GM12864 (cell line): ENCODE data around the gene MAGI1.

ENCODE experiments used
- DNase-seq: peaks from one replicate; pipeline ENCODE4 v3.0.0-alpha.2; 2011; ENCODE audit warnings: low read depth
- H3K4me3 ChIP-seq: 2 replicates; pipeline ENCODE4 v1.5.1; 2011; ENCODE audit warnings: mild to moderate bottlenecking, low read depth, low read length, control low read depth
- TF ChIP-seq, protein P1 (sequence below): IDR thresholded peaks from 2 replicates; pipeline ENCODE4 v1.5.1; 2011; ENCODE audit warnings: low read depth, mild to moderate bottlenecking, moderate library complexity, low read length, control low read depth, inconsistent platforms; ENCODE audit errors: missing control alignments

The MAGI1 gene

DNA sequence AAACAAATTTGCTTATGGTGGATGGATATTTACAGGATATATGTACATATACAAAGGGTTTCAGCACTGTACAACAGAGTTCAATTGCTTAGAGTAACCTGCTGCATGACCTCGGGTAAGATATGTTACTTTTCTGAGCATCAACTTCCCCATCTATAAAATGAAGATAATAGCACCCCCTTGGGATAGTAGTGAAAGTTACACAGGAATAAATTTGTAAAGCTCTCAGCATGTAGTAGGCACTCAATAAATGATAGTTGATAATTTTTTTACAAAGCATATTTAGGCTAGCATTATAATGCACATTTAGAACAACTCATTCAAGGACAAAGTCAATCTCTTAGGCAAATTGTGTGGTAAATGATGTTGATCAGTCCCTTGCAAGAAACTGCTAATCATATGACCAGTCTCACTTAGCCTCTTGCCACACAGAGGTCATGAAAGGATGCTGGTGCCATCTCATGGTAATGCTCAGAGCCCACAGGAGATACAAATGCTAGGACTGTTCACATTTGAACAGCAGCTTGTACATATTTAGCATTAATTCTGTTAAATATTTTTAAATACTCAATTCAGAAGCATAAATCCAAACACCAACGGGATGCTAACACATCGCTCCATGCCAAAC, 123.9 kb downstream of the MAGI1 start:
- no peak for DNase-seq
- TF ChIP-seq, protein P1, sequence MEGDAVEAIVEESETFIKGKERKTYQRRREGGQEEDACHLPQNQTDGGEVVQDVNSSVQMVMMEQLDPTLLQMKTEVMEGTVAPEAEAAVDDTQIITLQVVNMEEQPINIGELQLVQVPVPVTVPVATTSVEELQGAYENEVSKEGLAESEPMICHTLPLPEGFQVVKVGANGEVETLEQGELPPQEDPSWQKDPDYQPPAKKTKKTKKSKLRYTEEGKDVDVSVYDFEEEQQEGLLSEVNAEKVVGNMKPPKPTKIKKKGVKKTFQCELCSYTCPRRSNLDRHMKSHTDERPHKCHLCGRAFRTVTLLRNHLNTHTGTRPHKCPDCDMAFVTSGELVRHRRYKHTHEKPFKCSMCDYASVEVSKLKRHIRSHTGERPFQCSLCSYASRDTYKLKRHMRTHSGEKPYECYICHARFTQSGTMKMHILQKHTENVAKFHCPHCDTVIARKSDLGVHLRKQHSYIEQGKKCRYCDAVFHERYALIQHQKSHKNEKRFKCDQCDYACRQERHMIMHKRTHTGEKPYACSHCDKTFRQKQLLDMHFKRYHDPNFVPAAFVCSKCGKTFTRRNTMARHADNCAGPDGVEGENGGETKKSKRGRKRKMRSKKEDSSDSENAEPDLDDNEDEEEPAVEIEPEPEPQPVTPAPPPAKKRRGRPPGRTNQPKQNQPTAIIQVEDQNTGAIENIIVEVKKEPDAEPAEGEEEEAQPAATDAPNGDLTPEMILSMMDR: no peak
- H3K4me3 ChIP-seq: no peak overlapping the region

DNA sequence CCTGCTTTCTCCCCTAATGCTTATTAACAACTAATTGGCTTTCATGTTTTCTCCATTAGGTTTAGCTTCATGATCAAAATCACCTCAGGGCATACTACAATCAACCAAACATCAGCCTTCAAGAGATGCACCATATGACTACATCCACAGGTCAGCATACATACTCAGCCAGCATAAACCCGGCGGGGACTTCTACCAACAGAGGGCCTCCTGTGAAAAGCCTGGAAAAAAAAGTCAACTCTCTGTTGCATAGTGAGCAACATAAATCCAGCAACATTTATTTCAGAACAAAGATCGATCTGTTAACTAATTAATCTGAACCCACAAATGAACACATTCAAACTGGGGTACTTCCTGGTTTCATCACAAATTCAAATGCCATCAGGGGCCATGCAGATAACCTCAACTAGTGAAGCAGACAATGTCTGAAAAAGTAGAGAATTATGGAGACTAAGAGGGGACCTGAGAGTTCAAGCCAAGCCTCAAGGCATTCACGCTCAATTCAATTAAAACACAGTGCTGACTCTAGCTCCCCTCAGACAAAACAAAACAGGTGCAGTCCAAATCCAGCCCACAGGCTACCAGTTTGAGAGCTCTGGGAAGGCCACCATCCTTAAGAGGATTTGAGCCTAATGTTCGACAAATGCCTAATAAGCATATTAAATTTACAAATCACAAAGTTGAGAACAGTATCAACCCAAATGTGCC, 124.5 kb downstream of the MAGI1 start:
- DNase-seq: no peak
- no peak overlapping the region for H3K4me3 ChIP-seq
- TF ChIP-seq, protein P1: no peak

DNA sequence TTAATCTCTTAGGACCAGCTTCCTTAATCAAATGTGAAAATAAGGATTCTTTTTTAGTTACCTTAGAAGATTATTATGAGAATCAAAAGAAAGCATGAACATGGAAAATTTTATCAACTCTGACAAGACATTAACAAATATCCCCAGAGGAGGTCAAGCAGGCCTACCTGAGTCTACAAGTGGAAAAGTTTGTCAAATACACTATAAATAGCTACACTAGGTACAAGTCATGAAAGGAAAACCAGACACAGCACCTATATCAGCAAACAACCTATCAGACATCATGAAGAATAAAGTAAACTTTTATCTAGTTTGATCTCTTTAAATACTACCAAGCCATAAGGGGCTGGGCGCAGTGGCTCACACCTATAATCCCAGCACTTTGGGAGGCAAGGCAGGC, 126.1 kb downstream of the MAGI1 start:
- H3K4me3 ChIP-seq: no peak overlapping the region
- TF ChIP-seq, protein P1: no peak
- no peak for DNase-seq

DNA sequence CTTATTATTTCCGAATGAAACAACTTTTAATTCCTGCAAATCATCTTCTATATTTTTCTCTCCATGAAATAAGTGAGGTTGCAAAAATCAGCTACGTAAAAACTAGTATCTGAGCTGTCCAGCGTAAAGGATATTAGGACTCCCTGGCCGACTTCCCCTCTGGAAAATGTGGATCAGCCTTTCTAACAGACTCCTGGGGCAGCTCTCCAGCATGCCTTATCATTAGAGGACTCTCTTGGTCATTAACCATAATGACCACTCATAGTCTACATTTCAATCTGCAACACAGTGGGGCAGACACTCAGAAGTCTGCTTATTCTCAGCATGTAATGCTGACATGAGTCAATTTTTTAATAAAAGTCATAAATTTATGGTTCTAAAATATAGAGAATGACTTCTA, 130.1 kb downstream of the MAGI1 start:
- DNase-seq: no peak
- TF ChIP-seq, protein P1: no peak
- no peak overlapping the region for H3K4me3 ChIP-seq

DNA sequence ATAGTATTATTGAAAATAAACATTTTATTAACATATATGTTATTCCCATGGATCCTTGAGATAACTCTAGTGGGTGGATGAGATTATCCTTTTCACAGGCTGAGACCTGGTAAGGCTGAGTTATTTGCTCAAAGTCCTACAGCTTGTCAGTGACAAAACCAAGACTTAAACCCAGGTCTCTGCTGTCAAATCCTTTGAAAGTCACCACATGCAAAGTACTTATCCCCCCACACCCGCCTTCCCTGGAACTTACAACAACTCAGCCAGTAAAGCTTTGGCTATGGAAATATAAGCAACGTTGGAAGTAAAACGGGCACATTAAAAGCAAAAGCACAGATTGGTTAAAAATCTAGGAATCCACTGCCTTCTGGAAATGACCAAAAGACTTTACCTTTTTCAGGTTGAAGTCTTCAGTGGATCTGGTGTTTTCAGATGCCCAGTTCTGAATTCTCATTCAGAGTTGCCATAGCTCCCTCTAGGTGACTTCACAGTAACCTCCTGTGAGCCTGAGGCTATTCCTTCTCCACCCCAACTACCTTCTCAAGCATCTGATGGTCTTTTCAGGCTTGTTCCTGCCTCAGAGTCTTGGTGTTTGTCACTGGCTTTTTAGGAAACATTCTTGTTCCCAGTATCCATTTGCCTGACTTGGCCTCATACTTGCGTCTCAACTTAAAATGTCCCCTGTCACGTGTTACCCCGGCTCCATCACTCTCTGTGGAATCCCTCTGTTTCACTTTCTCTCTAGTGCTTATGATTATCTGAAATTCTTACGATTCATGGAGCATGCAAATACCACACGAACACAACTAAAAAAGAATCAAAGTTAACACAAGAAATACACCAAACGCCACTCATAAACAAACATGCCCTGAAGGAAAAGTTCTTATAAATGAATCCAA, 131.2 kb downstream of the MAGI1 start:
- no peak for DNase-seq
- H3K4me3 ChIP-seq: no peak overlapping the region
- TF ChIP-seq, protein P1: no peak

DNA sequence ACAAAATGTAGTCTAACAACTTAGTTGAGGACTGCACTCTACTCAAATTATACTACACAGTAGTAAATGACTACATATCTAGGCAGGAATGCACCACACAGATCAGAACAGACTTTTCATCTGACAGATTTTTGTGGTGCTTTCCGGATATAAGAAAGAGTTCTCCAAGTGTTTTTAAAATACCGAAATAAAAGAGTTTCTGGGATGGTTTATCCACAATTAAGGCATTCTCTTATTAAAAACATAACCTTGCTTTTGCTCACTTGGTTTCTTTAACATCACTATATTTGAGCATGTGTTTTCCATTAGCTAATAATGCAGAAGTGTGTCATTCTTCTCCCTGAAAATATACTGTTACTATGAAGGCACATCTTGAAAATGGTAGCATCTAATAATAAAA, 132.9 kb downstream of the MAGI1 start:
- no peak overlapping the region for H3K4me3 ChIP-seq
- no peak for DNase-seq
- TF ChIP-seq, protein P1: no peak
